MM.1S (cell line): Measurements from ENCODE around the gene COL13A1.

Experiments
- DNase-seq: peaks from one replicate; pipeline ENCODE4 v3.0.0-alpha.2; 2015
- H2AFZ ChIP-seq: fragments of 300-600 bp; sonication (generic); 2 replicates; pipeline ENCODE4 v1.6.0; 2016; ENCODE audit warnings: antibody characterized with exemption, low read length
- H3F3A ChIP-seq: fragments of 300-600 bp; sonication (generic); 2 replicates; pipeline ENCODE4 v1.6.1; 2016; ENCODE audit warnings: mild to moderate bottlenecking, antibody characterized with exemption, low read length, moderate library complexity, mixed read lengths; ENCODE audit not compliant: insufficient read depth
- H3K27ac ChIP-seq: fragments of 300-600 bp; sonication (generic); 2 replicates; pipeline ENCODE4 v1.5.1; 2016; ENCODE audit warnings: mild to moderate bottlenecking, low read length
- H3K27me3 ChIP-seq: fragments of 300-600 bp; sonication (generic); replicated peaks from 2 replicates; pipeline ENCODE4 v1.6.0; 2016; ENCODE audit warnings: low read length; ENCODE audit not compliant: insufficient read depth
- H3K36me3 ChIP-seq: fragments of 300-600 bp; sonication (generic); replicated peaks from 2 replicates; pipeline ENCODE4 v1.6.1; 2016; ENCODE audit warnings: mild to moderate bottlenecking, low read length, mixed read lengths; ENCODE audit not compliant: insufficient read depth
- H3K4me1 ChIP-seq: fragments of 300-600 bp; sonication (generic); 2 replicates; pipeline ENCODE4 v1.6.1; 2016; ENCODE audit warnings: low read length, mixed read lengths
- H3K4me2 ChIP-seq: fragments of 300-600 bp; sonication (generic); 2 replicates; pipeline ENCODE4 v1.6.0; 2016; ENCODE audit warnings: low read depth, low read length
- H3K4me3 ChIP-seq: fragments of 300-600 bp; sonication (generic); 2 replicates; pipeline ENCODE4 v1.5.1; 2016; ENCODE audit warnings: low read length, mixed read lengths
- H3K79me2 ChIP-seq: fragments of 300-600 bp; sonication (generic); 2 replicates; pipeline ENCODE4 v1.6.1; 2016; ENCODE audit warnings: mixed run types, low read length, mixed read lengths
- H3K9ac ChIP-seq: fragments of 300-600 bp; sonication (generic); 2 replicates; pipeline ENCODE4 v1.6.1; 2016; ENCODE audit warnings: low read length, mixed read lengths
- H3K9me2 ChIP-seq: fragments of 300-600 bp; sonication (generic); replicated peaks from 2 replicates; pipeline ENCODE4 v1.6.1; 2016; ENCODE audit warnings: mild to moderate bottlenecking, low read length, mixed read lengths; ENCODE audit not compliant: insufficient read depth
- H3K9me3 ChIP-seq: fragments of 300-600 bp; sonication (generic); replicated peaks from 2 replicates; pipeline ENCODE4 v1.6.1; 2016; ENCODE audit warnings: mild to moderate bottlenecking, low read length, mixed read lengths; ENCODE audit not compliant: insufficient read depth
- H4K20me1 ChIP-seq: fragments of 300-600 bp; sonication (generic); 2 replicates; pipeline ENCODE4 v1.6.1; 2016; ENCODE audit warnings: mild to moderate bottlenecking, low read length, moderate library complexity, mixed read lengths; ENCODE audit not compliant: insufficient read depth
- CTCF ChIP-seq: fragments of 300-600 bp; sonication (generic); IDR thresholded peaks from 2 replicates; pipeline ENCODE4 v1.5.1; 2016; ENCODE audit warnings: antibody characterized with exemption, low read length, mixed read lengths
- EZH2 ChIP-seq: fragments of 300-600 bp; sonication (generic); optimal IDR thresholded peaks from 2 replicates; pipeline ENCODE3; 2017; ENCODE audit warnings: low read depth, mild to moderate bottlenecking, antibody characterized with exemption, low read length, mixed read lengths
- EZH2phosphoT487 ChIP-seq: fragments of 300-600 bp; sonication (generic); IDR thresholded peaks from 2 replicates; pipeline ENCODE4 v1.6.1; 2018; ENCODE audit warnings: antibody characterized with exemption, low read length

COL13A1 gene

DNA sequence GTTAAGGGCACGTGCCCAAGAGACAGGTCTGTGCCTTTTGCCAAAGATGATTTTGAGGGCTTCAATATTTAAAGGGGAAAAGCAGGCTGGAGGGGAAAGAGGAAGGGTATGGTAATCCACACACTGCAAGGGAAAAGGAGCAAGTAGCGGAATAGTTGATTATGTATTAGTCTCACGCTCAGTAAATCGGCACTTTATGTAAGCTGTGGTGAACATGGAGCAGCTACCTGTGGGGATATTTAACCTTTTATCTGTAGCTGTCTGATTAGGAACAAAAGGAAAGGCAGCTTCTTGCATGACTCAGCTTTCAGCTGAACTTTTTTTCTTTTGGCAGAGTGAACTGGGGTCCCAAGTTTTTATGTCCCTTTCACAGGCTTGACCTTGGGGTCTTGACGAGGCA, 123.4 kb downstream of the COL13A1 start:
- no peak for DNase-seq
- Histone ChIP-seq H3F3A (no peaks in the 10 kb centered on the region), H3K4me2 (no peak overlapping the region), H3K27me3 (peaks cover 68% of the 10 kb centered on the region), H3K36me3 (no peaks in the 10 kb centered on the region), H4K20me1 (no peaks in the 10 kb centered on the region), H3K9me3 (no peaks in the 10 kb centered on the region), H3K27ac (no peak overlapping the region), H3K9ac (no peak overlapping the region), H2AFZ (no peak overlapping the region), H3K79me2 (no peaks in the 10 kb centered on the region), H3K9me2 (no peaks in the 10 kb centered on the region), H3K4me3 (no peak overlapping the region), H3K4me1 (no peaks in the 10 kb centered on the region)
- TF ChIP-seq EZH2 (no peak), EZH2phosphoT487 (no peak), CTCF (no peak)

GRCh38 chr10:69928339-69928738, 126.6 kb downstream of the COL13A1 start:
- Histone ChIP-seq H3K36me3 (no peaks in the 10 kb centered on the region), H3K27me3 (peaks cover 71% of the 10 kb centered on the region), H3K4me3 (no peak overlapping the region), H3K9me2 (no peaks in the 10 kb centered on the region), H3F3A (no peaks in the 10 kb centered on the region), H3K9me3 (no peaks in the 10 kb centered on the region), H3K9ac (no peak overlapping the region), H3K27ac (no peak overlapping the region), H4K20me1 (no peaks in the 10 kb centered on the region), H3K79me2 (no peaks in the 10 kb centered on the region), H3K4me2 (no peak overlapping the region), H2AFZ (no peak overlapping the region), H3K4me1 (no peaks in the 10 kb centered on the region)
- DNase-seq: no peak
- TF ChIP-seq EZH2phosphoT487: no peak
- TF ChIP-seq EZH2: no peak
- no peak for TF ChIP-seq CTCF

- Histone ChIP-seq H3K9me2 (no peaks in the 10 kb centered on the region), H4K20me1 (no peaks in the 10 kb centered on the region), H3K36me3 (no peaks in the 10 kb centered on the region), H3K4me1 (no peaks in the 10 kb centered on the region), H3K27me3 (peaks cover 59% of the 10 kb centered on the region), H3K79me2 (no peaks in the 10 kb centered on the region), H3K4me2 (no peak overlapping the region), H3K9me3 (no peaks in the 10 kb centered on the region), H3K4me3 (no peak overlapping the region), H2AFZ (no peak overlapping the region), H3K9ac (no peak overlapping the region), H3F3A (no peaks in the 10 kb centered on the region), H3K27ac (no peak overlapping the region)
- TF ChIP-seq EZH2 (no peak), CTCF (no peak), EZH2phosphoT487 (no peak)
- no peak for DNase-seq
These were observed 127.9 kb downstream of the COL13A1 start for GRCh38 chr10:69929575-69929974.
